A549 (cell line): ENCODE data around the gene EEF2. TPM values are rescaled to one million over a fixed set of nuclear protein-coding genes. Genes with fewer than 3 reads are reported as not detected.

Experiments
- ATAC-seq, 2 experiments: fragments of 200-7000 bp in 1 of 2; fragments of >200 bp in 1 of 2; cut with Nextera tagmentation in 1 of 2; cut with Tn5 transposase in 1 of 2; 3 replicates each; pipeline versions ENCODE4 v1.8.0 to v1.9.1; 2018 to 2020; ENCODE audit warnings: mild to moderate bottlenecking in 1 of 2, moderate library complexity in 1 of 2
- CTCF ChIA-PET: fragments of 300-600 bp; sonication (Branson Sonifier 250); formaldehyde crosslinking; extraction: SDS; loops from one replicate; lab custom pipeline; 2021; ENCODE audit warnings: antibody characterized with exemption, inconsistent platforms; lab: Yijun Ruan, JAX
- POLR2A ChIA-PET: fragments of 350-600 bp; formaldehyde crosslinking; extraction: SDS; loops from one replicate; lab custom pipeline; 2021; ENCODE audit warnings: antibody characterized with exemption, inconsistent platforms; lab: Yijun Ruan, JAX
- DNase-seq, 2 experiments: peaks; one replicate each; pipeline versions ENCODE4 v3.0.0 to v3.0.0-alpha.2; 2011 to 2016; ENCODE audit warnings: low read depth in 1 of 2, low spot score in 1 of 2
- FAIRE-seq: peaks from 2 replicates; lab custom pipeline; 2011; peaks lifted over from hg19 to GRCh38; lab: Jason Lieb, UNC
- H3K27ac ChIP-seq, 2 experiments: fragments of >200 bp; sonication (Bioruptor Twin); formaldehyde crosslinking; 3 replicates each; pipeline ENCODE4 v1.5.1; 2016 to 2017
- H3K4me1 ChIP-seq: fragments of >200 bp; sonication (Bioruptor Twin); formaldehyde crosslinking; 3 replicates; pipeline ENCODE4 v1.6.1; 2016
- H3K4me2 ChIP-seq: fragments of >200 bp; sonication (Bioruptor Twin); formaldehyde crosslinking; 3 replicates; pipeline ENCODE4 v1.6.1; 2016
- H3K4me3 ChIP-seq: fragments of >200 bp; sonication (Bioruptor Twin); formaldehyde crosslinking; 3 replicates; pipeline ENCODE4 v1.5.1; 2016
- H3K9me3 ChIP-seq: fragments of >200 bp; sonication (Bioruptor Twin); formaldehyde crosslinking; 3 replicates; pipeline ENCODE4 v1.6.1; 2016
- ATOH8 ChIP-seq: fragments of 250-450 bp; sonication (Bioruptor Pico); IDR thresholded peaks from 2 replicates; pipeline ENCODE4 v1.5.0; 2020; ENCODE audit warnings: low read depth, mild to moderate bottlenecking, moderate library complexity
- CBX8 ChIP-seq: fragments of 200-600 bp; sonication (generic); IDR thresholded peaks from 2 replicates; pipeline ENCODE4 v1.6.1; 2016
- CEBPB ChIP-seq, 2 experiments: fragments of >200 bp in 1 of 2; sonication (Bioruptor Twin) in 1 of 2; formaldehyde crosslinking in 1 of 2; IDR thresholded peaks; 2 replicates each; pipeline ENCODE4 v1.6.1; 2012 to 2016
- CHD2 ChIP-seq: fragments of 150-350 bp; IDR thresholded peaks from 2 replicates; pipeline ENCODE4 v1.6.1; 2014; ENCODE audit warnings: low read length; ENCODE audit not compliant: partially characterized antibody
- EHF ChIP-seq: fragments of 250-450 bp; sonication (Bioruptor Pico); IDR thresholded peaks from 2 replicates; pipeline ENCODE4 v1.5.0; 2020; ENCODE audit warnings: mild to moderate bottlenecking
- ELK1 ChIP-seq: fragments of 150-350 bp; IDR thresholded peaks from 2 replicates; pipeline ENCODE4 v1.6.1; 2014; ENCODE audit warnings: low read depth, mild to moderate bottlenecking, low read length
- ESRRA ChIP-seq: fragments of 150-350 bp; IDR thresholded peaks from 2 replicates; pipeline ENCODE4 v1.6.1; 2014; ENCODE audit warnings: mild to moderate bottlenecking, low read length, borderline replicate concordance
- HDAC2 ChIP-seq: fragments of 200-600 bp; sonication (generic); IDR thresholded peaks from 2 replicates; pipeline ENCODE4 v1.6.1; 2016
- HOXA7 ChIP-seq: fragments of 250-450 bp; sonication (Bioruptor Pico); IDR thresholded peaks from 2 replicates; pipeline ENCODE4 v1.5.0; 2020; ENCODE audit warnings: mild to moderate bottlenecking, moderate library complexity
- HOXB5 ChIP-seq: fragments of 250-450 bp; sonication (Bioruptor Pico); IDR thresholded peaks from 2 replicates; pipeline ENCODE4 v1.5.0; 2020; ENCODE audit warnings: mild to moderate bottlenecking, moderate library complexity
- JUN ChIP-seq, 2 experiments: fragments of >200 bp; sonication (Bioruptor Twin); formaldehyde crosslinking; IDR thresholded peaks; 2 replicates in 1 of 2; 3 replicates in 1 of 2; pipeline ENCODE4 v1.6.1; 2016 to 2017
- KDM5A ChIP-seq: fragments of 200-600 bp; sonication (generic); IDR thresholded peaks from 2 replicates; pipeline ENCODE4 v1.6.1; 2016; ENCODE audit warnings: antibody characterized with exemption, mild to moderate bottlenecking
- MAZ ChIP-seq: fragments of 150-350 bp; IDR thresholded peaks from 2 replicates; pipeline ENCODE4 v1.6.1; 2014; ENCODE audit warnings: antibody characterized with exemption, low read depth, low read length, borderline replicate concordance
- NFE2L2 ChIP-seq: fragments of 150-350 bp; conservative IDR thresholded peaks from 2 replicates; pipeline ENCODE4 v1.6.1; 2014; ENCODE audit warnings: low read length
- RAD21 ChIP-seq, 2 experiments: fragments of >200 bp in 1 of 2; sonication (Bioruptor Twin) in 1 of 2; formaldehyde crosslinking in 1 of 2; IDR thresholded peaks in 1 of 2; conservative IDR thresholded peaks in 1 of 2; 2 replicates in 1 of 2; 3 replicates in 1 of 2; pipeline ENCODE4 v1.6.1; 2012 to 2018; ENCODE audit warnings: inconsistent platforms in 1 of 2
- RCOR1 ChIP-seq: fragments of 150-350 bp; IDR thresholded peaks from 2 replicates; pipeline ENCODE4 v1.6.1; 2014; ENCODE audit warnings: antibody characterized with exemption, low read length, low read depth
- RFX5 ChIP-seq: fragments of 450-650 bp; IDR thresholded peaks from 2 replicates; pipeline ENCODE4 v1.7.1; 2014; ENCODE audit warnings: antibody characterized with exemption, mild to moderate bottlenecking, moderate library complexity
- ZC3H11A ChIP-seq: fragments of 450-650 bp; IDR thresholded peaks from 2 replicates; pipeline ENCODE4 v1.6.1; 2014; ENCODE audit warnings: antibody characterized with exemption, mild to moderate bottlenecking
- ZNF302 ChIP-seq: fragments of 250-450 bp; sonication (Bioruptor Pico); IDR thresholded peaks from 2 replicates; pipeline ENCODE4 v1.9.0; 2021; ENCODE audit warnings: inconsistent platforms, mild to moderate bottlenecking, moderate library complexity
- WGBS: methylation state at CpG from one replicate; pipeline ENCODE4 v1.1.6; 2017; ENCODE audit errors: missing lambda C conversion rate; 5-methylcytosine and 5-hydroxymethylcytosine counted together
- polyA plus RNA-seq, 4 experiments: library from polyadenylated mRNA; depleted of rRNA in 3 of 4; stranded (reverse); fragments of >200 nt; fragmentation: RNase III in 1 of 4; extraction: RNeasy Plus Mini Kit Qiagen cat#74134 plus additional on column Dnase treatment in 1 of 4; gene quantifications; 2 replicates in 3 of 4; 3 replicates in 1 of 4; pipeline ENCODE4 v1.2.3, GENCODE V29; 2011 to 2017
- TF ChIP-seq, protein P1 (sequence below): fragments of 250-450 bp; sonication (Bioruptor Pico); IDR thresholded peaks from 2 replicates; pipeline ENCODE4 v1.5.0; 2021; ENCODE audit warnings: mild to moderate bottlenecking, moderate library complexity, borderline replicate concordance
- TF ChIP-seq, protein P2 (sequence below): IDR thresholded peaks from 2 replicates; pipeline ENCODE4 v1.6.1; 2012
- TF ChIP-seq, protein P3 (sequence below): IDR thresholded peaks from 2 replicates; pipeline ENCODE4 v1.6.1; 2012; ENCODE audit warnings: low read depth, borderline replicate concordance
- TF ChIP-seq, protein P4 (sequence below): fragments of 200-600 bp; sonication (generic); IDR thresholded peaks from 2 replicates; pipeline ENCODE4 v1.6.1; 2016; ENCODE audit warnings: antibody characterized with exemption, mild to moderate bottlenecking, moderate library complexity

Gene EEF2
- polyA plus RNA-seq, 2 of the 4 experiments (the other 2 are of a cell fraction): 680 to 971 TPM

GRCh38 chr19:4030552-4030951 is 45.3 kb upstream of the EEF2 start:
- H3K9me3 ChIP-seq: no peaks in the 10 kb centered on the region
- ChIA-PET POLR2A (no interaction called here), CTCF (no interaction called here)
- DNase-seq: no peak
- H3K27ac ChIP-seq: no peak overlapping the region
- H3K4me1 ChIP-seq: no peaks in the 10 kb centered on the region
- no peak overlapping the region for H3K4me2 ChIP-seq
- no peak for ATAC-seq
- FAIRE-seq: no peak
- WGBS: 82% methylated on average over 3 of the region's 6 CpGs
- TF ChIP-seq, protein P1, sequence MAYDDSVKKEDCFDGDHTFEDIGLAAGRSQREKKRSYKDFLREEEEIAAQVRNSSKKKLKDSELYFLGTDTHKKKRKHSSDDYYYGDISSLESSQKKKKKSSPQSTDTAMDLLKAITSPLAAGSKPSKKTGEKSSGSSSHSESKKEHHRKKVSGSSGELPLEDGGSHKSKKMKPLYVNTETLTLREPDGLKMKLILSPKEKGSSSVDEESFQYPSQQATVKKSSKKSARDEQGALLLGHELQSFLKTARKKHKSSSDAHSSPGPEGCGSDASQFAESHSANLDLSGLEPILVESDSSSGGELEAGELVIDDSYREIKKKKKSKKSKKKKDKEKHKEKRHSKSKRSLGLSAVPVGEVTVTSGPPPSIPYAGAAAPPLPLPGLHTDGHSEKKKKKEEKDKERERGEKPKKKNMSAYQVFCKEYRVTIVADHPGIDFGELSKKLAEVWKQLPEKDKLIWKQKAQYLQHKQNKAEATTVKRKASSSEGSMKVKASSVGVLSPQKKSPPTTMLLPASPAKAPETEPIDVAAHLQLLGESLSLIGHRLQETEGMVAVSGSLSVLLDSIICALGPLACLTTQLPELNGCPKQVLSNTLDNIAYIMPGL (CRISPR knock-in tag): no peak
- TF ChIP-seq RCOR1 (no peak), HOXB5 (CRISPR knock-in tag) (no peak), HDAC2 (no peak), KDM5A (no peak), ZC3H11A (no peak), NFE2L2 (no peak), CBX8 (no peak), ELK1 (no peak), CEBPB (IDR thresholded peaks at IDR 0.05) (no peak), ESRRA (no peak), RFX5 (no peak), HOXA7 (CRISPR knock-in tag) (no peak), ATOH8 (CRISPR knock-in tag) (no peak), JUN (IDR thresholded peaks at IDR 0.05) (no peak), CHD2 (no peak)
- TF ChIP-seq, protein P2, sequence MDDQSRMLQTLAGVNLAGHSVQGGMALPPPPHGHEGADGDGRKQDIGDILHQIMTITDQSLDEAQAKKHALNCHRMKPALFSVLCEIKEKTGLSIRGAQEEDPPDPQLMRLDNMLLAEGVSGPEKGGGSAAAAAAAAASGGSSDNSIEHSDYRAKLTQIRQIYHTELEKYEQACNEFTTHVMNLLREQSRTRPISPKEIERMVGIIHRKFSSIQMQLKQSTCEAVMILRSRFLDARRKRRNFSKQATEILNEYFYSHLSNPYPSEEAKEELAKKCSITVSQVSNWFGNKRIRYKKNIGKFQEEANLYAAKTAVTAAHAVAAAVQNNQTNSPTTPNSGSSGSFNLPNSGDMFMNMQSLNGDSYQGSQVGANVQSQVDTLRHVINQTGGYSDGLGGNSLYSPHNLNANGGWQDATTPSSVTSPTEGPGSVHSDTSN: no peak
- TF ChIP-seq, protein P3, sequence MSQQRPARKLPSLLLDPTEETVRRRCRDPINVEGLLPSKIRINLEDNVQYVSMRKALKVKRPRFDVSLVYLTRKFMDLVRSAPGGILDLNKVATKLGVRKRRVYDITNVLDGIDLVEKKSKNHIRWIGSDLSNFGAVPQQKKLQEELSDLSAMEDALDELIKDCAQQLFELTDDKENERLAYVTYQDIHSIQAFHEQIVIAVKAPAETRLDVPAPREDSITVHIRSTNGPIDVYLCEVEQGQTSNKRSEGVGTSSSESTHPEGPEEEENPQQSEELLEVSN: no peak
- TF ChIP-seq, protein P4, sequence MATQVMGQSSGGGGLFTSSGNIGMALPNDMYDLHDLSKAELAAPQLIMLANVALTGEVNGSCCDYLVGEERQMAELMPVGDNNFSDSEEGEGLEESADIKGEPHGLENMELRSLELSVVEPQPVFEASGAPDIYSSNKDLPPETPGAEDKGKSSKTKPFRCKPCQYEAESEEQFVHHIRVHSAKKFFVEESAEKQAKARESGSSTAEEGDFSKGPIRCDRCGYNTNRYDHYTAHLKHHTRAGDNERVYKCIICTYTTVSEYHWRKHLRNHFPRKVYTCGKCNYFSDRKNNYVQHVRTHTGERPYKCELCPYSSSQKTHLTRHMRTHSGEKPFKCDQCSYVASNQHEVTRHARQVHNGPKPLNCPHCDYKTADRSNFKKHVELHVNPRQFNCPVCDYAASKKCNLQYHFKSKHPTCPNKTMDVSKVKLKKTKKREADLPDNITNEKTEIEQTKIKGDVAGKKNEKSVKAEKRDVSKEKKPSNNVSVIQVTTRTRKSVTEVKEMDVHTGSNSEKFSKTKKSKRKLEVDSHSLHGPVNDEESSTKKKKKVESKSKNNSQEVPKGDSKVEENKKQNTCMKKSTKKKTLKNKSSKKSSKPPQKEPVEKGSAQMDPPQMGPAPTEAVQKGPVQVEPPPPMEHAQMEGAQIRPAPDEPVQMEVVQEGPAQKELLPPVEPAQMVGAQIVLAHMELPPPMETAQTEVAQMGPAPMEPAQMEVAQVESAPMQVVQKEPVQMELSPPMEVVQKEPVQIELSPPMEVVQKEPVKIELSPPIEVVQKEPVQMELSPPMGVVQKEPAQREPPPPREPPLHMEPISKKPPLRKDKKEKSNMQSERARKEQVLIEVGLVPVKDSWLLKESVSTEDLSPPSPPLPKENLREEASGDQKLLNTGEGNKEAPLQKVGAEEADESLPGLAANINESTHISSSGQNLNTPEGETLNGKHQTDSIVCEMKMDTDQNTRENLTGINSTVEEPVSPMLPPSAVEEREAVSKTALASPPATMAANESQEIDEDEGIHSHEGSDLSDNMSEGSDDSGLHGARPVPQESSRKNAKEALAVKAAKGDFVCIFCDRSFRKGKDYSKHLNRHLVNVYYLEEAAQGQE: no peak
- H3K4me3 ChIP-seq: no peak overlapping the region

- H3K27ac ChIP-seq: no peak overlapping the region
- no peak for TF ChIP-seq CBX8
- TF ChIP-seq EHF (CRISPR knock-in tag): no peak
- TF ChIP-seq, protein P3: no peak
- no peak for TF ChIP-seq CHD2
- TF ChIP-seq, protein P2: no peak
- TF ChIP-seq RAD21 (conservative IDR thresholded peaks at IDR 0.05 in 1 of 2, IDR thresholded peaks at IDR 0.05 in 1 of 2): no peak
- no peak for TF ChIP-seq ZNF302 (CRISPR knock-in tag)
- TF ChIP-seq ESRRA: no peak
- TF ChIP-seq MAZ: no peak
- POLR2A ChIA-PET: no interaction called here
- ATAC-seq: no peak
- WGBS: 95% methylated on average over 15 of the region's 18 CpGs
- CTCF ChIA-PET: no interaction called here
- no peaks in the 10 kb centered on the region for H3K9me3 ChIP-seq
- no peak overlapping the region for H3K4me2 ChIP-seq
- no peaks in the 10 kb centered on the region for H3K4me1 ChIP-seq
- no peak overlapping the region for H3K4me3 ChIP-seq
- DNase-seq: no peak
- FAIRE-seq: no peak
Measured at GRCh38 chr19:4029247-4029614, 44.0 kb upstream of the EEF2 start.
